Activated gamma-delta T cell treated with anti-CD3 and anti-CD28 coated beads, Interleukin-2, amount 50 U/mL, for 16 hours (primary cell): ENCODE results near the gene ANO6.
"Not testable (repeated sequence)": the region's sequence is repeated elsewhere in the genome, so short reads cannot be mapped to it uniquely, and the experiment has no call there.

Source experiments
- DNase-seq: peaks from one replicate; pipeline ENCODE4 v3.0.0-alpha.2; 2020; ENCODE audit warnings: low read depth

The ANO6 gene

GRCh38 chr12:45242180-45242579, 26.3 kb downstream of the ANO6 start:
- DNase-seq: no peak

- DNase-seq: no peak
These were observed 28.1 kb downstream of the ANO6 start for GRCh38 chr12:45243963-45244362.

DNA sequence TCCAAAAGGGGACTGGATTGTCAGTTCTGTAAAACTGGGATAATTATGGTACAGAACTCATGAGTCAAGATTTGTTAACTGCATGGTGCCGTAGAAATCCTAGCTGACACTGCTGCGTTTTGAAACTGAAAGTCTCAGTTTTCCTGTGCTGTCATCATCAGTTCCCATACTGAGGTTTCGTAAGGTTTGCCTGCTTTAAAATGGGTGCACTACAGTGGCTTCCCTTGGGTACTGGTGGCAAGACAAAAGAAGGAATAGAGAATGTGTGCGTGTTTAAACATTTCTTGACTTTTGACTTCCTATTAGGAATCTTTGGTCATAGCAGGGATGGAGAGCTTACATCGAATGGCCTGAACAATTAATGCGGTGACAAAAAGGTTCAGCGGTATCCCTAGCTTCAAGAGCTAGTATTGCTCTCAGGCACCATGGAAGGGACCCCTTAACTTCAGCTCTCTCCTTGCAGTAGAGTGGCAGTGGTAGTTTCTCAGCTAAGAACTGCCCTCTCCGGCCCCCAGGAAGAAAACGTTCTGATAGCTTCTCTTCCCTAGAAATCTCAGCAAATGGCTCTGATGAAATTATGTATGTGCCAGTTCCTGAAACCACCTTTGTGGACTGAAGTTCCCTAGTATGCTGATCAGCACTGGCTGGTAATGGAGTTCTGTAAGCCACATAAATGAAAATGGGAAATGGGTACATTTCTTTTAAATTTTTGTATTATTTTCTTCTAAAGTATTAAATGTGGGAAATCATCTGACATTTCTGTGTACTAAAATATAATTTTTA, 28.9 kb downstream of the ANO6 start:
- DNase-seq: no peak

DNA sequence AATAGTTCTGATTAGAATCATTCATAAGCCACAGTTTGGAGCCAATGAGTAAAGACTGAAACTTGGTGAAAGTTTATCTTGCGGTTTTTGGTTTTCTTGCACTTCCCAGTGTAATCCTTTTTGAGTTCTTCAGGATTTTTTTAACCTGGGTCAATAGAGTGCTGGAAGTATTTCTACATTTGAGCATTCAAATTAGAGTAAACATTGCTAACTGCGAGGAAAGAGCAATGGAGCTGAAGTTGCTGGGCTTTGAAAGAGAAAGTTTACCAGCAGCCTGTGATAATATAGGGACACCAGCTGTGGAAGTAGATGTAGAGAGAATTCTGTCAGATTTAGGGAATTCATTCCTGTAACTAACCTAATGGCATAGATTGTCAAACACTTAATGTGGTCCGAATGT, 30.3 kb downstream of the ANO6 start:
- no peak for DNase-seq

DNA sequence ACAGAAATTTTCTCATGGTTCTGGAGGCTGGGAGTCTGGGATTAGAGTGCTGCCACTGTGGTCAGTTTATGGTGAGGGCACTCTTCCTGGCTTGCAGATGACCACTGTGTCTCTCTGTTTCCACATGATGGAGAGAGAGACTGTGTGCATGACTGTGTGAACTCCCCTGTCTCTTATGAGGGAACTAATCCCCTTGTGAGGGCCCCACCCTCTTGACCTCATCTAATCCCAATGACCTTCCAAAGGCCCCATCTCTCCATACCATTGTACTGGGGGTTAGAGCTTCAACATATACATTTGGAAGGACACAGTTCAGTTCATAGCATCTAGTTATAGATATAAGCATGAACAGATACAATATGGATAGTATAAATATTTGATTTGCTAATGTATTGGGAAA, 31.7 kb downstream of the ANO6 start:
- DNase-seq: no peak

GRCh38 chr12:45248095-45248494, 32.2 kb downstream of the ANO6 start:
- no peak for DNase-seq

- DNase-seq: no peak
These were observed 38.4 kb downstream of the ANO6 start for GRCh38 chr12:45254254-45254653.

- no peak for DNase-seq
These were observed 40.8 kb downstream of the ANO6 start for GRCh38 chr12:45256721-45257120.

- DNase-seq: no peak
These were observed 41.5 kb downstream of the ANO6 start for GRCh38 chr12:45257185-45257930.

DNA sequence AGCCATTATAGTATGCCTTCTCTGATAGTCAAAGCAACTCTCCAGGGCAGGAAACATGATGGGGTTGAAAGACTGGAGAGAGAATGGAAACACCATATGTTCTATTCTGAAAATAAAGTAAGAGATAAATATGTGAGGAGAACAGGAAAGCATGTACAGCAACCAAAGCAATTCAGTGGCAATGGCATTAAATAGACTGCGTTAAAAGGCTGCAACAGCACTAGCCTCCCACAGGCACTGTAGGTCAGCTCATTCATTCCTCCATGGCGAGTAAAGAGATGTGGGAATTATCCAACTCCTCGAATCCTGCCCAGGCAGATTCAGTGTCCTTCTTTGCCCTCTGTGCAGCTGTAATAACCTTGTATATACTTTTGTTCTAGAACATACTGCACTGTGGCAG, 43.8 kb downstream of the ANO6 start:
- no peak for DNase-seq

DNA sequence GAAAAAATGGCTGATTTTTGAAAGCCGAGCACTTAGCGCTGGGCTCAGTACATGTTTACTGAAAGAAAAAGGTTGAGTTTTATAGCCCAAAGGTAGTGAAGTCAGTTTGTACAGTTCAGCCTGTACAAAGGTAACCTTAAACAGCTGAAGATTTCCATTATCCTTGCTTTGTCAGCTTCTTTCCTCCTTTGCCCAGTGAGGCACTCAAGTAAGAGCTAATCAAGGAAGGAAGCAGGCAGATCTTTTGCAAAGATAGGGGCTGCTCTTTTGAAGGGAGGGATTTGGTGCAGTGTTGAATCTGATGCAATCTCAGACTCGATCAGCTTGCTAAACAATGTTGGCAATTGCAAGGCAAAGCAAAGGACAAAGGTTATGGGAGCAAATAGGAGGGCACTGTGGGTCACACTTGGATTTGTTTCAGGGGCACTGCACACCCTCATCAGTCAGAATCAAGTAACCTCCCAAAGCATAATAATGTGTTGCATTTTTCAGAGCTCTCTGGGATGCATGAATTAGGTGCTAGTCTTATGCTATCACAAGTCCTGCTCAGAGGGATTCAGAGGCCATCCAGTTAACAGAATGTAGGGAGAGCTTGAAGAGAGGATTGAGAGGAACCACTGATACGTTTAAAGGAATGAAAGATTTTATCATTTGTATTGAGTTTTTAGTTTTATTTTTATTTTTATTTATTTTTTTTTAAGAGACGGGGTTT, 44.4 kb downstream of the ANO6 start:
- no peak for DNase-seq

- DNase-seq: no peak
These were observed 45.0 kb downstream of the ANO6 start for GRCh38 chr12:45260854-45261253.

DNA sequence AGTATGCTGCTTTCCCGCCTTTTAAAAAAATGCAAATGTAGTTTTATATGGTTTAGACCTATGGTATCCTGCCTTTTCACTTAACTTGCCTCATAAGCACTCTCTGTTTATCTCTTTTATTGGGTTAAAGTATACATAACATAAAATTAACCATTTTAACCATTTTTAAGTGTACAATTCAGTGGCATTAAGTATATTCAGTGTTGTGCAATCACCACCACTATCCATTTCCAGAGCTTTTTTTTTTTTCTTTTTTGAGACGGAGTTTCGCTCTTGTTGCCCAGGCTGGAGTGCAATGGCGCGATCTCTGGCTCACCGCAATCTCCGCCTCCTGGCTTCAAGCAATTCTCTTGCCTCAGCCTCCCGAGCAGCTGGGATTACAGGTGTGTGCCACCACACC, 46.3 kb downstream of the ANO6 start:
- not testable (repeated sequence) for DNase-seq

GRCh38 chr12:45263587-45263986, 47.7 kb downstream of the ANO6 start:
- DNase-seq: no peak

- no peak for DNase-seq
These were observed 52.9 kb downstream of the ANO6 start for GRCh38 chr12:45268672-45269411.

DNA sequence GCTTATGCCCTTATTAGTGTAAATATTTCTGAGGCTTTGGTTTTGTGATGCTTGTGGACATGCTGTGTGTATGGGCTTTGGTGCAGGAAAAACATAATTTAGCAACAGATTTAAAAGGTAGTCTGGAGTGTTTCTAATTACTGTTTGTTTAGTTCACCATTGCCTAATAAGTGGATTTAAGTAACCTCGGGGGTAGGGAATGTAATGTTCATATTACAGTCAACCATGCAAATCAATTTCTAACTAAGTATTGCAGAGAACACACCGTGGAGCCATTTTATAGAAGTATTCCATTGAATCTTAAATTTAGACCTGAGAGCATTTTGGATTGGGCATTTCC, 53.5 kb downstream of the ANO6 start:
- no peak for DNase-seq

GRCh38 chr12:45270951-45271350, 55.1 kb downstream of the ANO6 start:
- no peak for DNase-seq

DNA sequence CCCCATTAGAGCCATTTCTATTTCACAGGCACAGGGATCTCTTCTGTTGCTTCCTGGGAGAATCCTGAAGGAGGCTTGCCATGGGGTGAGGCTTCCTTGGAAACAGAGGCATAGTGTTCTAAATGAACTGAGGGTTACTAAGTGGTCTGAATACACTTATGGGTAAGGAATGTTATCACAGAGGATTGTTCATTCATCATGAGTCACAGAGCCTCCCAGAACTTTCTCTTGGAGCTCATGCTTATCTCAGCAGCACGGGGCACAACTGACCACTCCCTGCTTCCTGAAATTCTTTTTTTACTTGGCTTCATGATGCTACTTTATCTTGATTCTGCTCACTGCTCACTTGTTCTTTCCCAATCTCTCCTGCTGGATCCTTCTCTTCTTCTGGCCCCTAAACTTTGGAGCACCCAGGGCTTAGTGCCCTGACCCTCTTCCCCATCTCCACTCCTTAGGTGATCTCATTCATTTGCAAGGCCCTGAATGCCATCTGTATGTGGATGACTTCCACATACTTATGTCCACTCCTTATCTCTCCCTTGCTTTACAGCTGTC, 57.9 kb downstream of the ANO6 start:
- DNase-seq: no peak

DNA sequence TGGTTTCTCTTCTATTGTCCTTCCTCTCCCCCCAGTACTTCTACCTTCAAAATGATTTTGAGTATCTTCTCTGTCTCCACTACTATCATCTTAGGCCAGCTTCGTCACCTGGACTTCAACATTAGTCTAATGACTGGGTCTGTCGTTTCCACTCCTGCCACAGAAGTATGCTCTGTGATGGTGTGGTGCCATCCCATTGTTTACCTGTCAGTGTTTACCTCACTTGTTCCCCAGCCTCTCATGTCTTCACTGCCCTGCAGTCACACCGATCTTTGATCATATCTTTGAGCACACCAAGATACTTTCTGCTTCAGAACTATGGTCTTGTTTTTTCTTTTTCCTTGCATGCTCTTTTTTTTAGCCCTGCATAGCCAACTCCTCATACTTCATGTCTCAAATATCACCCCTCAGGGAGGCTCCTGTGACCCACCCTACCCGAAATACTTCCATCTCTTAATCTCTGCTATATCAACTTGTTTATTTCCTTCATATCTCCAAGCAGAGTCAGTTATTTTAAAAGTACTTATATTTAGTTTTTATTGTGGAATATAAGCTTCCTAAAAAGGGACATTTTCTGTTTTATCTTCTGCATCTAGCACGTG, 60.4 kb downstream of the ANO6 start:
- DNase-seq: no peak

- DNase-seq: no peak
These were observed 62.6 kb downstream of the ANO6 start for GRCh38 chr12:45278447-45278846.

DNA sequence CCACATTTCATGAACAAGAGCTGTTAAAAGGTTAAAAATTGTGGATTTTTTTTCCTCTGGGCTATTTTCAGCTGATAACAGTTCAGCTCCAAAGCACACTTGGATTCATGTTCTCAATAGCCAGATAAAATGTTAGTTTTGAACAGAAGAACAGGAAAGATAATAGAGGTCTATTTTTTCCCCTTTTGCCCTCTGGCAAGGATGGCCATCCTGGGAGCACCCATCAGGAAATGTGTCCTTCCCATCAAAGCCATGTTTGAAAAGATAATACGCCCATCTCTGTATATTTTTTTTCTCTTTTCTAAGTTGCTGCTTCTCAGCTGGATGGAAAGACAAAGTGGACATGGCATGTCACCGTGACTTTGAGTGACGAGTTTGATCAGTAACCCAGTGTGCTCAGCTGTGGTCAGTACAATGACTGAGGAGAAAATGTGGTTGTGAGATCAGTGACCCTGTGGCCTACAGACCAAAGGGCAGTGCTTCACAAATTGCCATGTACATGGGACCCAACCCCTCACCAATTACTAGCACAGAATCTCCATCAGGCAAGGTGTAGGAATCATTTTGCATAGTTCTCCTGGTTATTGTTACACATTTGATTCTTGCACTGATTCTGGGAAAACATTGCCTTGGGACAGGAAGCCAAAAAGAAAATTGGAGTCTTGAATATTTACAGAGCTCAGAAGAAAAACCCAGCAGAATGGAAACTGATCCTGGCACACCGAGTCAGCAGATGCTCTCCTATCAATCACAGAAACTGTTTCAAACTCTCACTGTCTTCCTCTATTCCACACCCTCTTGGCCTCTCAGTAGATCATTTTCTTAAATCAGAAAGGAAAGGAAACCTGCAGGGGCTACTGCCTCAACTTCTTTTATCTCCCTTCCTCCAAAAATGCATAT, 64.3 kb downstream of the ANO6 start:
- no peak for DNase-seq
